B cell (primary cell): ENCODE data around the gene SOX9. TPM values are rescaled to one million over a fixed set of nuclear protein-coding genes. Genes with fewer than 3 reads are reported as not detected.

ENCODE experiments used
- ATAC-seq: fragments of 200-7000 bp; cut with Tn5 transposase; one replicate; pipeline ENCODE4 v1.10.0; 2021; ENCODE audit warnings: low read depth, mild to moderate bottlenecking, moderate number of reproducible peaks, moderate library complexity
- CTCF ChIA-PET: fragments of 350-600 bp; sonication (Branson Sonifier 250); formaldehyde crosslinking; loops from one replicate; lab custom pipeline; 2021; ENCODE audit warnings: antibody characterized with exemption, inconsistent platforms; lab: Charles Lee
- POLR2A ChIA-PET: fragments of 350-600 bp; sonication (Branson Sonifier 250); formaldehyde crosslinking; loops from one replicate; lab custom pipeline; 2021; ENCODE audit warnings: antibody characterized with exemption; lab: Charles Lee
- DNase-seq: peaks from one replicate; pipeline ENCODE4 v3.0.0; 2013
- H2AFZ ChIP-seq: 2 replicates; pipeline ENCODE4 v1.6.1; 2012; ENCODE audit warnings: mild to moderate bottlenecking, low read depth, low read length; ENCODE audit not compliant: insufficient read depth, poor library complexity, severe bottlenecking
- H3K27ac ChIP-seq, 2 donors: 1 replicate in 1 of 2; 2 replicates in 1 of 2; pipeline ENCODE4 v1.5.1; 2012 to 2013; ENCODE audit warnings: low read length in 2 of 2, mild to moderate bottlenecking in 2 of 2, moderate library complexity in 1 of 2
- H3K27me3 ChIP-seq, 4 experiments: fragments of 200-600 bp in 1 of 4; sonication (generic) in 1 of 4; replicated peaks in 1 of 4; 1 replicate in 2 of 4; 2 replicates in 2 of 4; pipeline versions ENCODE4 v1.6.1 to v1.7.0; 2013 to 2016; ENCODE audit warnings: low read length in 3 of 4, mild to moderate bottlenecking in 2 of 4, mixed read lengths in 1 of 4, moderate library complexity in 1 of 4; ENCODE audit not compliant: insufficient read depth in 4 of 4, control insufficient read depth in 3 of 4; ENCODE audit errors: control extremely low read depth in 1 of 4
- H3K36me3 ChIP-seq, 2 experiments: replicated peaks in 1 of 2; 1 replicate in 1 of 2; 2 replicates in 1 of 2; pipeline versions ENCODE4 v1.6.1 to v1.7.1; 2013; ENCODE audit warnings: low read length in 1 of 2; ENCODE audit not compliant: insufficient read depth in 2 of 2, control insufficient read depth in 1 of 2; ENCODE audit errors: control extremely low read depth in 1 of 2, extremely low read depth in 1 of 2
- H3K4me1 ChIP-seq, 2 donors: fragments of 200-600 bp in 1 of 2; sonication (generic) in 1 of 2; 1 replicate in 1 of 2; 2 replicates in 1 of 2; pipeline versions ENCODE4 v1.5.1 to v1.6.1; 2013 to 2017; ENCODE audit warnings: low read length in 2 of 2; ENCODE audit not compliant: control insufficient read depth in 2 of 2, insufficient read depth in 2 of 2
- H3K4me2 ChIP-seq: replicated peaks from 2 replicates; pipeline ENCODE3; 2012; ENCODE audit warnings: mild to moderate bottlenecking, low read depth, low read length; ENCODE audit not compliant: poor library complexity, severe bottlenecking
- H3K4me3 ChIP-seq, 5 experiments: fragments of 200-600 bp in 1 of 5; sonication (generic) in 1 of 5; 1 replicate in 3 of 5; 2 replicates in 2 of 5; pipeline versions ENCODE4 v1.5.1 to v1.7.0; 2011 to 2016; ENCODE audit warnings: low read length in 4 of 5, mild to moderate bottlenecking in 4 of 5, low read depth in 2 of 5, control low read depth in 1 of 5, moderate library complexity in 1 of 5; ENCODE audit not compliant: insufficient read depth in 1 of 5; ENCODE audit errors: control extremely low read depth in 1 of 5, extremely low read depth in 1 of 5
- H3K79me2 ChIP-seq: fragments of 200-600 bp; sonication (generic); one replicate; pipeline ENCODE4 v1.6.0; 2016; ENCODE audit warnings: low read length; ENCODE audit not compliant: control insufficient read depth, insufficient read depth
- H3K9ac ChIP-seq: fragments of 200-600 bp; sonication (generic); 2 replicates; pipeline ENCODE4 v1.6.1; 2017; ENCODE audit warnings: mild to moderate bottlenecking, low read length, moderate library complexity
- H3K9me3 ChIP-seq, 3 donors: one replicate each; pipeline versions ENCODE4 v1.6.1 to v1.7.1; 2013; ENCODE audit warnings: low read length in 2 of 3; ENCODE audit not compliant: control insufficient read depth in 2 of 3, insufficient read depth in 1 of 3; ENCODE audit errors: control extremely low read depth in 1 of 3
- H4K20me1 ChIP-seq: 2 replicates; pipeline ENCODE4 v1.6.0; 2012; ENCODE audit warnings: mild to moderate bottlenecking, low read length; ENCODE audit not compliant: insufficient read depth, control insufficient read depth, poor library complexity, severe bottlenecking
- H3K27ac Mint-ChIP-seq: one replicate; pipeline ENCODE4 v1.8.0; 2021; ENCODE audit warnings: mixed read lengths
- H3K27me3 Mint-ChIP-seq: one replicate; pipeline ENCODE4 v1.8.0; 2021; ENCODE audit warnings: mixed read lengths
- H3K4me1 Mint-ChIP-seq: one replicate; pipeline ENCODE4 v1.8.0; 2021; ENCODE audit warnings: mixed read lengths
- H3K4me3 Mint-ChIP-seq: one replicate; pipeline ENCODE4 v1.8.0; 2021; ENCODE audit warnings: mixed read lengths
- H3K9me3 Mint-ChIP-seq: one replicate; pipeline ENCODE4 v1.8.0; 2022; ENCODE audit warnings: mixed read lengths; ENCODE audit not compliant: insufficient read depth
- EZH2 ChIP-seq: IDR thresholded peaks from 2 replicates; pipeline ENCODE4 v1.6.1; 2012; ENCODE audit warnings: borderline replicate concordance, low read depth, mild to moderate bottlenecking, moderate library complexity, low read length; ENCODE audit not compliant: insufficient read depth, poor library complexity, severe bottlenecking
- WGBS: methylation state at CpG from one replicate; pipeline ENCODE4 v1.1.5; 2013; ENCODE audit warnings: missing lambda C conversion rate; ENCODE audit not compliant: insufficient coverage; 5-methylcytosine and 5-hydroxymethylcytosine counted together
- intact Hi-C: fragments of 100-400 bp; cut with micrococcal nuclease; formaldehyde crosslinking; loops from one replicate; pipeline ENCODE4 v1.10.0; 2022
- polyA plus RNA-seq: library from polyadenylated mRNA; depleted of rRNA; stranded (reverse); fragments of >200 nt; gene quantifications from 2 replicates; pipeline ENCODE4 v1.2.3, GENCODE V29; 2012
- total RNA-seq, 2 donors: library from RNA; stranded (reverse); fragments of 120-200 nt in 1 of 2; gene quantifications; 1 replicate in 1 of 2; 2 replicates in 1 of 2; pipeline versions ENCODE4 v1.2.3 to v1.2.4, GENCODE V29; 2013 to 2022
- TF ChIP-seq, protein P1 (sequence below): fragments of 200-600 bp; IDR thresholded peaks from one replicate; pipeline ENCODE4 v1.8.0; 2022; ENCODE audit warnings: antibody characterized with exemption, mild to moderate bottlenecking

The SOX9 gene
- total and polyA plus RNA-seq, 2 donors (not counting 1 experiment from before 2014, with no cell fraction given), result 0.03 TPM; not detected in 1

DNA sequence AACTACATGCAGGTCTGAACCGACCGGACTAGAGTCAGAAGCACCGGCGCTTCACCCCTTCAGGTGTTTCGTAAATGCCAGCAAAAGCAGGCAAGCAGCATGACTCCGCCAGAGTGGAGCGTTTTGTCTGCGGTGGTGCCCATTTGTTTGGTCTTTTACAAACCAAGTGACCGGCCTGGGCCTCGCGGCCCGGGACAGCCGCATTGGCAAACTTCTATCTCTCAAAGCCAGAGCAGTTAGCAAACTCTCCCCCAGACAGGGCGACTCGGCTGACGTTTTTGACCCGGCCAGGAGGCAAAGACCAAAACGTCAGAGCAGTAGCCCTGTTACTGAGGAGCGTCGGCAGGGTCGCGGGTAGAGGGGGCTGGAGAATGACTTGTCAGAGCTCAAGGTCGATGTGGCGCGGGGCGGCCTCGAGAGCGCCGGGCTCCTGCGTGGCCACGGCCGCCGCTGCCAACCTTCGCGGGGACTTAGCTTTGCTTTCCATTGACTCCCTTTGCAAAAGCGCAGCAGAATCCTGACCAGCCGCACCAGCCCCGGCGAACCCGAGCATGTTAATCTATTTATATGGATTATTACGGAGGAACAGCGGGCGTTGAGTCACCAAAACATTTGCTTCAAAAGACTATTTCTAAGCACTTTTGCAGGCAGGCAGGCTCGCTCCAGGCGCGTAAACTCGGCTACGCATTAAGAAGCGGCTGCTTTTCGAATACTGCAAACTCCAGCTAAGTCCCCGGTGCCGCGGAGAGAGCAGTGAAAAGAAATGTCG is 763 bp upstream of the SOX9 start:
- intact Hi-C loops, result no loop called here

More for the DNA sequence above, 763 bp upstream of the SOX9 start:
- TF ChIP-seq, protein P1, sequence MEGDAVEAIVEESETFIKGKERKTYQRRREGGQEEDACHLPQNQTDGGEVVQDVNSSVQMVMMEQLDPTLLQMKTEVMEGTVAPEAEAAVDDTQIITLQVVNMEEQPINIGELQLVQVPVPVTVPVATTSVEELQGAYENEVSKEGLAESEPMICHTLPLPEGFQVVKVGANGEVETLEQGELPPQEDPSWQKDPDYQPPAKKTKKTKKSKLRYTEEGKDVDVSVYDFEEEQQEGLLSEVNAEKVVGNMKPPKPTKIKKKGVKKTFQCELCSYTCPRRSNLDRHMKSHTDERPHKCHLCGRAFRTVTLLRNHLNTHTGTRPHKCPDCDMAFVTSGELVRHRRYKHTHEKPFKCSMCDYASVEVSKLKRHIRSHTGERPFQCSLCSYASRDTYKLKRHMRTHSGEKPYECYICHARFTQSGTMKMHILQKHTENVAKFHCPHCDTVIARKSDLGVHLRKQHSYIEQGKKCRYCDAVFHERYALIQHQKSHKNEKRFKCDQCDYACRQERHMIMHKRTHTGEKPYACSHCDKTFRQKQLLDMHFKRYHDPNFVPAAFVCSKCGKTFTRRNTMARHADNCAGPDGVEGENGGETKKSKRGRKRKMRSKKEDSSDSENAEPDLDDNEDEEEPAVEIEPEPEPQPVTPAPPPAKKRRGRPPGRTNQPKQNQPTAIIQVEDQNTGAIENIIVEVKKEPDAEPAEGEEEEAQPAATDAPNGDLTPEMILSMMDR, result no peak
- no peak for TF ChIP-seq EZH2
- Histone ChIP-seq H3K4me3 (no peak overlapping the region), H3K27me3 (peaks cover 0 to 69% (median 29%) of the 10 kb centered on the region in 4 experiments), H3K36me3 (no peaks in the 10 kb centered on the region), H3K9me3 (peaks cover 0 to 48% (median 0%) of the 10 kb centered on the region in 3 donors), H3K9ac (no peak overlapping the region), H3K79me2 (no peaks in the 10 kb centered on the region), H3K4me2 (no peak overlapping the region), H4K20me1 (no peaks in the 10 kb centered on the region), H2AFZ (peak overlapping the region; percentile 10), H3K27ac (no peak overlapping the region), H3K4me1 (peaks cover 8 to 14% of the 10 kb centered on the region in 2 donors)
- H3K27ac Mint-ChIP-seq, result no peak overlapping the region
- ChIA-PET POLR2A (no interaction called here), CTCF (no interaction called here)
- 5% methylated on average over 43 of the region's 54 CpGs for WGBS
- ATAC-seq, result no peak
- H3K4me1 Mint-ChIP-seq, result peaks cover 19% of the 10 kb centered on the region
- H3K9me3 Mint-ChIP-seq, result no peaks in the 10 kb centered on the region
- peak overlapping the region; percentile 54 for H3K4me3 Mint-ChIP-seq
- peaks cover 55% of the 10 kb centered on the region for H3K27me3 Mint-ChIP-seq
- DNase-seq, result no peak
